ENCODE results near the gene PFDN6.
A peak's percentile ranks its signal among the peaks of the same experiment; 100 is the strongest.

PFDN6 gene

DNA sequence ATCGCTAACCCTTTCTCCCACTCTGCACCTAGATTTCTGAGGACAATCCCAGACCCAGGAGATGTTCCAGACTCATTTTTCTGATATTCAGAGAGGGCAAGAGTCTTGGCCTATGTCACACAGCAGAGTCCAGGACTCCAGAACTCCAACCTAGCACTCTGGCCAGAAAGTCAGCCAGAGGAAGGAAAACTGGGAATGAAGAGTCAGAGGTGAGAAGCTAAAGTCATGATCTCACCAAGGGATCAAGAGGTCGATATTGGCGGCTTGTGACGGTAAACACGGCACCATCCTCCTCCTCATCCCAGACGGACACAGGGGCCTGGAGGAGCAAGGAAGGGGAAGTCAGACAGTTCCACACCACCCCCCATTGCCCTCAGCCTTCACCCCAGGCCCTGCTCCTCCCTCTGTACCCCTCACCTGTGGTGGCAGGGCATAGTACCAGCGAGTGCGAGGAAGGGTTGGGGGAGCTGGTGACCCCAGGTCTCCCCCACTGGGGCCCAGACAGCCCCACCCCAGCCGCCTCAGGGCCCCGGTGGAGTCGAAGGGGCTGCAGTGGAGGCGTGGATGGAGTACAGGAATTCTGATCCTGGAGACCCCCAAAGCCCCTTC lies 7.5 kb downstream of the PFDN6 start:
- no peak for DNase-seq

DNA sequence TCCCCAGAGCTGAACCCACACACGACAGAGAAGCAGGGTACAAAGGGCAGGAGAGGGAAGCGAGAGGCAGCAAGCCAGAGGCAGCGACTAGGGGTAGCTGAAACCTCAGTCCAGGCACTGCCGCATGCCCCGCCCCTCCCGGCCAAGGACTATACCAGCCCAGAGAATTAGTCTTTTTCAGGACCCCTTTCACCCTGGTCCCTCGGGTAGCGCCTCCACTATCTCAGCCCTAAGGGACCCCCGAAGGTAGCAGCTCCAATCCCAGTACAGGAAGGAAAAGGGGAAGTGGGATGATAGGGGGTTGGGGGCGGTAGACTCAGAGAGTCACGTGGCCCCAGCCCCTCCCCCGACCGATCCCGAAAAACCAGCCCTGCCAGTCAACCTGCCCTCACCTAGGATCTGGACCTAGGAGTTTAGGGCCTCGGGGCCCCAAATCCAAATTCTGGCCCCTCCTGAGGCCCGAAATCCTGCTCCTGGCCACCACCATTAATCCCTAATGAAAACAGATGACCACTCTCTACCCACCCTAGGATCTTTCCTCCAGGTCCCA lies 8.1 kb downstream of the PFDN6 start:
- DNase-seq = no peak

DNA sequence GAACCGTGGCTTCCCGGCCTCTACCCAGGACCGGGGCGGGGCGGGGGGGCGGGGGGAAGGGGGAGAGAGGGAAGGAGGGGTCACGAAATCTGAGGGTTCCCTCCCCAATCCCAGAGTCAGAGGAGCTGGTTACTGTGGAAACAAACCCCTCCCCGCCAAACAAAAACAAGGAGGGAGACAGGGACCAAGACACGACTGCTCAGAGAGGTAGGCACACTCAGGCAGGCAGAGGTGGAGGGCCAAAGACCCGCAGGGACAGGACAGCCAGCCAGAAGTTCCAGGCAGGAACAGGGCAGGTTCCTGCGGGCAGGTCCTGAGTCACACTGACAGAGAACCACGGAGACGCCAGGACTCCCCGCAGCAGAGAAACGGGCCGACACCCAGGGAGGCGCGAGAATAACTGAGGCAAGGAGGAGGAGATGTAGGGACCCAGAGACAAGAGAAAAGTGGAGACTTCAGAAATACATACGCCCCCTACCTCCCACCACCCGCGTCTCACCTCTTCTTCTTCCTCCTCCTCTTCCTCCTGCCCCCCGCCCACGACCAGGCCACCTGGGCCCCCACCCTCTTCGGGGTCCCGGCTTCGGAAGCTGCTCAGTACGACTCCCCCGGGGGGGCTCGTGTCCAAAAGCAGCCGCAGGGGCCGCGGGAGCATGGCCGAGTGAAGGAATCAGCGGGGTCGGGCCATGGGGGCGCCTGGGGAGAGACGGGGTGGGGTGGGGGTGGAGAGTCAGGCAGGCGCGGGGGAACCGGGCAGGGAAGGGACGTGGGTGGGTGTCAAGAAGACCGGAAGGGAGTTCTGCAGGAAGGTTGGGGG lies 8.8 kb downstream of the PFDN6 start:
- DNase-seq = no peak

DNA sequence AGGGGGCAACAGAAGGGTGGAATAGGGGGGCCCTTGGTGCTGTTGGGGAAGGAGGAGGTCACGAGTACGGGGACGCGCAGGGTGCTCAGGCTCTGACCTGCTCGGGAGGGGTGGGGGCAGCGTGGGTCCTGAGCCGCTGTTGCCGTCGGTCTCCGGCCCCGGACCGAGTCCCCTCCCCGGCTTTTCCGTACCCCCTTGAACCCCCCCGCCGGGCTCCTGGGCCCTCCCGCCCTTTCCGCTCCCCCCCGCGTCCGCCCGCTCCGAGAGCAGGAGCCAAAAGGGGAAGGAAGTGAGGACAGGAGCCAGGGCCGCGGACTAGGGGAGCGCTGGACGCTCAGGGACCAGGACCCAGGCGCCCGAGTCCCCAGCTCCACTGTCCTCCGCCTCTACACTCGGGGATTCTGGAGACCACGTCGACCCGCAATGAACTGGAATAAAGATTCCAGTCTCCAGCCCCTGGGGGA lies 9.4 kb downstream of the PFDN6 start, which contains the start of gene RGL2:
Gene RGL2 (minus strand): TSS at position 170 of the 464 bp plus-strand sequence. CDS start 332 bp downstream, outside the sequence.
- DNase-seq = no peak

GRCh38 chr6:33299237-33299944 lies 10.0 kb downstream of the PFDN6 start:
- DNase-seq = peak; percentile 74

- no peak for DNase-seq
These were observed 12.5 kb downstream of the PFDN6 start for GRCh38 chr6:33301877-33302276.

DNA sequence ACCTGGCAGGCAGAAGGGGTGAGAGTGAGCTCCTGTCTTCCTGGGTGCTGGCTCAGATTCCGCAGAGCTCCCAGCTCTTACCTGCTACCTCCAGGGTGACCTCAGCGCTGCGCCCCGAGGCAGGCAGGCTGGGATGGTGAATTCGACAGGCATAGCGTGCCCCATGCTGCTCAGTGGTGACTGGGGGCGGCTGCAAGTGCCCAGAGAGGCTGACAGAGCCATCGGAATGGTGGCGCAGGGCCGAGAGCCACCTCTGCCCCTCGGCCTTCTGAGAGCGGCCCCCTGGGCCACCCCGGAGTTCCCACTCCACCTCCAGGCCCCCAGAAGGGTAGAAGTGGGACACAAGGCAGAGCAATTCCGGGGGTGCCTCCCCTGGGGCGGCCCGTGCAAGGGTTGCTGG lies 14.8 kb downstream of the PFDN6 start:
- no peak for DNase-seq

DNA sequence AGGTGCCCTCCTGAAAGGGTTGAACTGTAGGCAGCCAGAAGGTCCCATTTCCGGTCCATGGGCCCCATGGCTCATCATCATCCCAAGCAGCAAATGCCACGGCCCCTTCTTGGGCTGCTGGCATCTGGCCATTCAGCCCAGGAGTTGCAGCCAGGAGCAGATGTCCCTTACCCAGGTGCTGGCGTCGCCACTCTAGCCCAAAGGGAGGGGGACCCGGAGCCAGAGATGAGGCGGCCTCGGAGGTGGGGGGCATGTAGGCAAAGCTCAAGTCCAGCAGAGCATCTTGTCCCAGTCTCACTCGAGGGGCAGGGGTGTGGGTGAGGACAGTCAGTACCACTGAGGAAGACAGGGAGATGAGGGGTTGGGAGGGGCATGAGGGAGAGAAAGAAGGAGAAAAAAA lies 15.7 kb downstream of the PFDN6 start:
- DNase-seq = no peak

GRCh38 chr6:33306356-33306755 lies 17.0 kb downstream of the PFDN6 start:
- no peak for DNase-seq

GRCh38 chr6:33312361-33313104 lies 23.1 kb downstream of the PFDN6 start:
- DNase-seq = peak; percentile 22

DNA sequence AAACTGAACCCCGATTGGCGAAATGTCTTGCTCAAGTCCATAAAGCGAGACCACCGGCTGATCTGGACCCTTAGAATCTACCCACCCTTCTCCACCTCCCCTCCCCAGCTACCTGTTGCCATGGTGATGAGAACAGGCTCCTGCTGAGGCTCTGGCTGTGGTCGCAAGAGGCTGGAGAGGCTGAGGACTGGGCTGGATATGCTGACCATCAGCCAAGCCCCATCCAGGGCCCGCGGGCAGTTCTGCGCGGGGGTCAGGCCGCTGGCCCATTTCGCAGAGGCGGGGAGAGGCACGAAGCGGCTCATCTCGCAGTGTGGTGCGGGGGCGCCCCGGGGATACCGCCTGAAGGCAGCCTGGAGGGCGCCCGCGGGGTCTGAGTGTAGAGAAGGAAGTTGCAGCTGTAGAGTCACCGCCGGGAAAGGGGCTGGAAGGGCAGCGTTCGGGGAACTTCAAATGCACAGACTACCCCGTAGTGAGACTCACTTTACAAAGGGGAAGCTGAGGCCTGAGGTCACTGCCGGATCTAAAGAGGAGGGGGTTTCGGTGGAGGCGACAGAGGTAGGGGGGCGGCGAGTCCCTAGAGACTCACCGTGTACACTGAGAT lies 23.8 kb downstream of the PFDN6 start:
- no peak for DNase-seq

DNA sequence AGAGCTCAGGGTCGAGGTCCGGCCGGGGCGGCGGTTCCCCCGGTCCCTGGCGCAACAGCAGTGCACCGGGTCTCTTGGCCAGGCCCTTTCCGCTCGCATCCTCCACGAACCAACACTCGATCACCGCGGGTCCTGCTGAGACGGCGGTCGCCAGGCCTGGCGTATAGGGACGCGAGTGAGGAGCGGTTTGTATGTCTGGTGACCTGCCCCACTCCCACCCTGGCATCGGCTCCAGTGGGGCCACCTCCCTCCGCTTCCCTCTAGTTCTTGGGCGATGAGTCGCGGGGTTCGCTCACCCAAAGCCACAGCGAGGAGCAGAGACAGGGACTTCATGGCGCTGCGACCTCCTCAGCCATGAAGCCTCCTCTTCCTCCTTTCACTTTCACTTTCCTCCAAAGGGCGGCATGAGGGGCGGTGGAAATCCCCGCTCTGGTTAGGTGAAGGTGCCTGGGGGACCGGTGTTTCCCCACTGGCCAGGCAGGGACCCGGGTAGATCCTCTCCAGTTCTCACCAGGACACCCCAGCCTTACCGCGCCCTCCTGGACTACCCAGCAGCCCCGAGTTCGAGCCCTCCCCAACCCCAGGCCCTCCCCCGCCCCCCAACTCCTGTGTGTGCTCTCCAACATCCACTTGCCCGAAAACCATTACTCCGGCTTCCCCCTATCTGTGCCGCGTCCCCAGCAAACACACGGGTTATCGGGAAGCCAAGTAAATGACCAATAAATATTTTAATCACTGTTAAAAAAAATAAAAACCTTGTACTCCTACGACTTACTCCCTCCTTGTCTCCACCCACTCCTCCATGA lies 24.5 kb downstream of the PFDN6 start, which contains the start of gene TAPBP:
Gene TAPBP (minus strand): TSS at position 370 of the 806 bp plus-strand sequence. CDS start 37 bp downstream, at position 333.
- DNase-seq = no peak

- no peak for DNase-seq
These were observed 25.1 kb downstream of the PFDN6 start for GRCh38 chr6:33314515-33314942.

GRCh38 chr6:33314943-33315792 lies 25.8 kb downstream of the PFDN6 start:
- no peak for DNase-seq

DNA sequence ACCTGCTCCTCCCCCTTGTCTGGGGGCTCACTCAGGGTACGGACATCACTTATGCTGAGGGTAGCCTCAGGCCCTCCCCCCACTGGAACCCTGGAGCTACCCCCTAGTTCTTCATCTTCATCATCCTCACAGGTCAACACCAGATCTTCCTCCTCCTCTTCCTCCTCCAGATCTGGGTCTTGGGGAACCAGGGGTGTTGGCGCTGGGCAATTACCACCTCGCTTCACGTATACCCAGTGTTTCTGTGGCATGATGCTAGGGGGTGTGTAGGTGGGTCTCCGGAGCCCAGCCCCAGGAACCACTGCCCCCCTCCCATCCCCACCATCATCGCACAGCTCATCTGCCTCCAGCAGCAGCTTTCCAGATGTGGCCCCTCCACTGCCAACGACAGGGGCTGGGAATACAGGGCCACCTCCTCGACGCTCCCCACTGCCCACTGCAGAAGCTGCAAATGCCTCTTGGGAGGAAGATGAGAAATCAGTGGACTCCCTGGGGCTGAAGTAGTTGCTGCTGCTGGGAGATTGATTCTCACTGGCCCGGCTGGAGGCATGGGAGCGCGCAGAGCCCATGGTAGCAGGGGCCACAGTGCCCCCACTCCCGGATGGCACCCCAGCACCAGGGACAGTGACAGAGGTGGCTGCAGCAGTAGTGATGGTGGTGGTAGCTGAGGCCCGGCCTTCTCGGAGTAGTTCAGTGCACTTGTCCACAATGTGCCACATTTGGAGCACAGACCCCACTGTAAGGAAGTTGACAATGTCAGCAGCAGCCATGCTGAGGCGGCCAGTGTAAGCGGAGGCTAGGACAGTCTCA lies 26.6 kb downstream of the PFDN6 start:
- no peak for DNase-seq

DNA sequence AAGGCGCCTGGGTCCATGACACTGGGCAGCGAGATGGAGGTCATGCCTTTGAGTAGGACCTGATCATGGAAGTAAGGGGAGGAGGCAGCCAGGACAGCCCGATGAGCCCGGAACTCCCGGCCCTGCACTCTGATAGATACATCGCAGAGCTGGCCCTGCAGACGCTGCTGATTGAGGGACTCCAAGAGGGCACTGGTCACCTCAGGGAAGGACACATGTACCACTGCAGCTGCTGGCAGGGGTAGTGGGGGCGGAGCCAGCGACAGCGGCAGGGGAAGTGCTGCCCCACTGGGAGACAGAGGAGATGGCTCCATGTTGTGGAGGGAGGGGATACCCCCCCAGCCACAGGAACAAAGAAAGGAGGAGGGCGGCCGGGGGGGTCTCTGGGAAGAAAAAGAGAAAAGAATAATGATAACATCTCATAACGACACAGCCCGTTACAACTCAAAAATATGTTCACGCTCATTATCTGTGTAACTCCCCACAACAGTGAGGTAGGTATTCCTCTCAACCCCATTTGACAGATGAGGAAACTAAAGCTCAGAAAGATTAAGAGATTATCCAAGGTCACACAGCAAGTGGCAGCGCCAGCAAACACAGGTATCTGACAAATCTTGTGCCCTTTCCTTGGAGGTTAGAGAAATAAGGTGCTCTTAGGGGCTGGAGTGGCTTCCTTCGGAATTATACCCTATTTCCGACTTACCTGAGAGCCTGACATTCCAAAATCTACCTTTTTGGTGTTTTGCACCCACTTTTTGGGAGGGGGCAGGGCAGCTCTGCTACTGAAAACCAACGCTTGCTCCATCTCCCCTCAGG lies 27.4 kb downstream of the PFDN6 start:
- DNase-seq = no peak

GRCh38 chr6:33317419-33317668 lies 27.9 kb downstream of the PFDN6 start:
- DNase-seq = no peak

GRCh38 chr6:33317669-33318425 lies 28.4 kb downstream of the PFDN6 start, which contains the start of gene ZBTB22:
Gene ZBTB22 (minus strand): TSS chr6:33317744. CDS start chr6:33316916, 828 bp downstream.
- peak; percentile 77 for DNase-seq

Measured in NCI-H1694 treated with DMSO at 0.1 percent for 48 hours (cell line).